Motor neuron (in vitro differentiated cells): ENCODE measurements around the gene GPR52. TPM values are rescaled to one million over a fixed set of nuclear protein-coding genes. Genes with fewer than 3 reads are reported as not detected.

Experiments
- ATAC-seq, 8 experiments: fragments of 200-7000 bp; cut with Tn5 transposase; replicated peaks in 6 of 8; 2 replicates each; pipeline ENCODE4 v1.8.0; 2021; ENCODE audit warnings: mild to moderate bottlenecking in 8 of 8, moderate library complexity in 8 of 8
- H3K27ac ChIP-seq, 2 donors: fragments of 250-450 bp; sonication (Bioruptor Pico); 2 replicates each; pipeline ENCODE4 v1.9.0; 2021; ENCODE audit warnings: antibody characterized with exemption in 2 of 2, mild to moderate bottlenecking in 2 of 2, moderate library complexity in 1 of 2
- H3K4me1 ChIP-seq, 2 donors: fragments of 250-450 bp; sonication (Bioruptor Pico); replicated peaks in 1 of 2; 2 replicates each; pipeline ENCODE4 v1.6.1; 2021; ENCODE audit warnings: antibody characterized with exemption in 2 of 2, mild to moderate bottlenecking in 2 of 2, moderate library complexity in 1 of 2
- H3K4me3 ChIP-seq, 5 donors: fragments of 250-450 bp; sonication (Bioruptor Pico); 2 replicates each; pipeline ENCODE4 v1.9.0; 2021; ENCODE audit warnings: antibody characterized with exemption in 5 of 5, mild to moderate bottlenecking in 5 of 5, moderate library complexity in 4 of 5
- WGBS, 10 experiments: fragments of 450-650 bp; shearing (Covaris generic); methylation state at CpG; one replicate each; pipeline ENCODE4 v1.0.0; 2022; 5-methylcytosine and 5-hydroxymethylcytosine counted together
- in situ Hi-C, 9 experiments: fragments of 400-800 bp; cut with MboI; loops; one replicate each; pipeline ENCODE4 v1.15.0; 2021; ENCODE audit warnings: low sequenced_read_pairs in 9 of 9, low pct_unique_long_range_greater_than_20kb in 2 of 9; ENCODE audit not compliant: unreplicated experiment in 9 of 9
- total RNA-seq, 8 experiments: library from RNA; unstranded; fragments of 300-600 nt; gene quantifications; 2 replicates each; pipeline versions ENCODE4 v1.2.3 to v1.2.4, GENCODE V29; 2022

The GPR52 gene
- total RNA-seq, 8 experiments from 2014 or later, result 0.41 to 4.7 (median 1.1) TPM

- H3K4me3 ChIP-seq, result no peak overlapping the region
- in situ Hi-C loops, result loop anchor here in 1 of 9 experiments (25.0 kb wide), 1 partner anchor 319 kb away; no protein-coding TSS in a partner anchor
- ATAC-seq, result no peak
- WGBS, 10 experiments, result 86 to 100% (median 100%) methylated on average over 1 to 2 of the region's 2 CpGs; no CpG with 5 or more reads in 1 of the 10 experiments
- H3K4me1 ChIP-seq, result no peaks in the 10 kb centered on the region
- no peak overlapping the region for H3K27ac ChIP-seq
Observed at GRCh38 chr1:174417921-174418320, 29.8 kb upstream of the GPR52 start.

- H3K4me3 ChIP-seq, result no peak overlapping the region
- no peak for ATAC-seq
- H3K4me1 ChIP-seq, result no peaks in the 10 kb centered on the region
- no peak overlapping the region for H3K27ac ChIP-seq
- in situ Hi-C loops, result no loop called here
Observed at GRCh38 chr1:174425121-174425520, 22.6 kb upstream of the GPR52 start.

GRCh38 chr1:174426153-174426552 lies 21.6 kb upstream of the GPR52 start:
- no peaks in the 10 kb centered on the region for H3K4me1 ChIP-seq
- WGBS, 10 experiments, result 60 to 94% (median 88%) methylated on average over 2 to 3 of the region's 3 CpGs
- ATAC-seq, result no peak
- in situ Hi-C loops, result no loop called here
- no peak overlapping the region for H3K4me3 ChIP-seq
- H3K27ac ChIP-seq, result no peak overlapping the region

GRCh38 chr1:174428033-174428432 lies 19.7 kb upstream of the GPR52 start:
- Histone ChIP-seq H3K4me3 (no peak overlapping the region), H3K4me1 (no peaks in the 10 kb centered on the region), H3K27ac (no peak overlapping the region)
- WGBS, 10 experiments, result 68 to 92% (median 81%) methylated on average over 2 to 3 of the region's 3 CpGs; no CpG with 5 or more reads in 1 of the 10 experiments
- in situ Hi-C loops, result no loop called here
- no peak for ATAC-seq

- H3K4me3 ChIP-seq, result no peak overlapping the region
- no peak overlapping the region for H3K27ac ChIP-seq
- ATAC-seq, result no peak
- H3K4me1 ChIP-seq, result no peaks in the 10 kb centered on the region
- in situ Hi-C loops, result no loop called here
Observed at GRCh38 chr1:174428739-174429138, 19.0 kb upstream of the GPR52 start.

GRCh38 chr1:174433451-174433850 lies 14.3 kb upstream of the GPR52 start:
- 63 to 100% (median 81%) methylated on average over 1 of the region's 1 CpG; no CpG with 5 or more reads in 3 of the 10 experiments for WGBS, 10 experiments
- H3K4me3 ChIP-seq, result no peak overlapping the region
- ATAC-seq, result no peak
- H3K4me1 ChIP-seq, result no peaks in the 10 kb centered on the region
- no peak overlapping the region for H3K27ac ChIP-seq
- in situ Hi-C loops, result no loop called here

- Histone ChIP-seq H3K4me3 (no peak overlapping the region), H3K27ac (no peak overlapping the region), H3K4me1 (no peaks in the 10 kb centered on the region)
- in situ Hi-C loops, result no loop called here
- no peak for ATAC-seq
Observed at GRCh38 chr1:174445351-174445750, 2.4 kb upstream of the GPR52 start.

- 46 to 87% (median 60%) methylated on average over 2 to 6 of the region's 6 CpGs for WGBS, 10 experiments
- peak in 5 of 8 experiments; percentile 26 to 88 (median 57) for ATAC-seq
- H3K4me1 ChIP-seq, result no peaks in the 10 kb centered on the region
- no peak overlapping the region for H3K27ac ChIP-seq
- no peak overlapping the region for H3K4me3 ChIP-seq
- in situ Hi-C loops, result no loop called here
Observed at GRCh38 chr1:174445817-174446216, 1.9 kb upstream of the GPR52 start.

- in situ Hi-C loops, result no loop called here
- no peak for ATAC-seq
- Histone ChIP-seq H3K27ac (no peak overlapping the region), H3K4me1 (no peaks in the 10 kb centered on the region), H3K4me3 (no peak overlapping the region)
- 50 to 100% (median 72%) methylated on average over 1 to 5 of the region's 5 CpGs; no CpG with 5 or more reads in 2 of the 10 experiments for WGBS, 10 experiments
Observed at GRCh38 chr1:174448531-174448883, 743 bp downstream of the GPR52 start.

- in situ Hi-C loops, result no loop called here
- H3K27ac ChIP-seq, result no peak overlapping the region
- no peaks in the 10 kb centered on the region for H3K4me1 ChIP-seq
- no peak for ATAC-seq
- no peak overlapping the region for H3K4me3 ChIP-seq
- 71 to 100% (median 94%) methylated on average over 1 to 5 of the region's 5 CpGs for WGBS, 10 experiments
Observed at GRCh38 chr1:174448974-174449373, 1.2 kb downstream of the GPR52 start.

GRCh38 chr1:174451408-174451807 lies 3.6 kb downstream of the GPR52 start:
- in situ Hi-C loops, result no loop called here
- no peak overlapping the region for H3K27ac ChIP-seq
- no peak for ATAC-seq
- no peaks in the 10 kb centered on the region for H3K4me1 ChIP-seq
- WGBS, 10 experiments, result 71 to 100% (median 91%) methylated on average over 2 to 6 of the region's 6 CpGs
- H3K4me3 ChIP-seq, result no peak overlapping the region

- in situ Hi-C loops, result no loop called here
- 83 to 100% (median 98%) methylated on average over 2 of the region's 2 CpGs; no CpG with 5 or more reads in 2 of the 10 experiments for WGBS, 10 experiments
- Histone ChIP-seq H3K4me1 (no peaks in the 10 kb centered on the region), H3K4me3 (no peak overlapping the region), H3K27ac (no peak overlapping the region)
- no peak for ATAC-seq
Observed at GRCh38 chr1:174465855-174466254, 18.1 kb downstream of the GPR52 start.

- no peak overlapping the region for H3K27ac ChIP-seq
- H3K4me3 ChIP-seq, result no peak overlapping the region
- in situ Hi-C loops, result no loop called here
- H3K4me1 ChIP-seq, result no peaks in the 10 kb centered on the region
- no peak for ATAC-seq
- WGBS, 10 experiments, result 95 to 100% (median 97%) methylated on average over 2 to 8 of the region's 8 CpGs; no CpG with 5 or more reads in 3 of the 10 experiments
Observed at GRCh38 chr1:174466607-174467006, 18.8 kb downstream of the GPR52 start.

GRCh38 chr1:174469052-174469451 lies 21.3 kb downstream of the GPR52 start:
- in situ Hi-C loops, result no loop called here
- Histone ChIP-seq H3K4me3 (no peak overlapping the region), H3K4me1 (no peaks in the 10 kb centered on the region), H3K27ac (no peak overlapping the region)
- 19 to 65% (median 56%) methylated on average over 1 to 2 of the region's 2 CpGs; no CpG with 5 or more reads in 1 of the 10 experiments for WGBS, 10 experiments
- no peak for ATAC-seq
